HL-60 (cell line): ENCODE data around the gene COL13A1.

Experiments used
- DNase-seq, 2 experiments: peaks; one replicate each; pipeline ENCODE4 v3.0.0-alpha.2; 2010 to 2020; ENCODE audit warnings: low read depth in 1 of 2, low spot score in 1 of 2
- H3K27ac ChIP-seq: fragments of 250-450 bp; sonication (Bioruptor Pico); replicated peaks from 2 replicates; pipeline ENCODE4 v1.5.1; 2020; ENCODE audit warnings: mild to moderate bottlenecking, moderate library complexity
- H3K27me3 ChIP-seq: fragments of 250-450 bp; sonication (Bioruptor Pico); 2 replicates; pipeline ENCODE4 v1.5.1; 2021; ENCODE audit warnings: mild to moderate bottlenecking, moderate library complexity; ENCODE audit not compliant: insufficient read depth, poor library complexity, severe bottlenecking
- H3K4me3 ChIP-seq: replicated peaks from 2 replicates; pipeline ENCODE4 v1.5.1; 2011; ENCODE audit warnings: mild to moderate bottlenecking, control low read depth, low read length; ENCODE audit not compliant: insufficient read depth
- GABPA ChIP-seq: IDR thresholded peaks from 2 replicates; pipeline ENCODE4 v1.6.1; 2012; ENCODE audit warnings: low read depth
- POLR2AphosphoS5 ChIP-seq: IDR thresholded peaks from 2 replicates; pipeline ENCODE4 v1.6.1; 2012; ENCODE audit warnings: low read depth
- SPI1 ChIP-seq: IDR thresholded peaks from 2 replicates; pipeline ENCODE4 v1.6.1; 2012; ENCODE audit warnings: low read depth, mild to moderate bottlenecking, borderline replicate concordance
- TF ChIP-seq, protein P1 (sequence below): IDR thresholded peaks from one replicate; pipeline ENCODE4 v1.5.1; 2011; ENCODE audit warnings: low read length, control low read depth, inconsistent platforms; ENCODE audit not compliant: insufficient read depth
- TF ChIP-seq, protein P2 (sequence below): IDR thresholded peaks from 2 replicates; pipeline ENCODE4 v1.6.1; 2012; ENCODE audit warnings: low read depth; ENCODE audit not compliant: insufficient replicate concordance

The COL13A1 gene

DNA sequence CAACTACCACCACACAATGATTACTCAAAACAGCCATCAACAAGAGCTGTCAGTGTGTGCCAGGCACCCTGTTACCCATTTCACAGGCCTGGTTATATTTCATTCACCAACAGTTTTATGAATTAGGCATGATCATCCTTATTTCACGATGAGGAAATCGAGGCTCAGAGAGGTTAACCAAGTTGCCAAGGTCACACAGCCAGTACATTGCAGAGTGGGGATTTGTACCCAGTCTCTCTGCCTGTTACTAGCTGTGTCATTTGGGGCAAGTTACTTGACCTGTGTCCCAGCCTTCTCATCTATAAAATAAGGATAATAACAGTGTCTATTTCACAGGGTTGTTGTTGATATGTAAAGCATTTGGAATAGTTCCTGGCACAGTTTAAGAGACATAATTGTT lies 97.2 kb downstream of the COL13A1 start:
- no peak for DNase-seq
- Histone ChIP-seq H3K4me3 (no peak overlapping the region), H3K27me3 (no peaks in the 10 kb centered on the region), H3K27ac (no peak overlapping the region)
- TF ChIP-seq POLR2AphosphoS5 (no peak), SPI1 (no peak)
- TF ChIP-seq, protein P1, sequence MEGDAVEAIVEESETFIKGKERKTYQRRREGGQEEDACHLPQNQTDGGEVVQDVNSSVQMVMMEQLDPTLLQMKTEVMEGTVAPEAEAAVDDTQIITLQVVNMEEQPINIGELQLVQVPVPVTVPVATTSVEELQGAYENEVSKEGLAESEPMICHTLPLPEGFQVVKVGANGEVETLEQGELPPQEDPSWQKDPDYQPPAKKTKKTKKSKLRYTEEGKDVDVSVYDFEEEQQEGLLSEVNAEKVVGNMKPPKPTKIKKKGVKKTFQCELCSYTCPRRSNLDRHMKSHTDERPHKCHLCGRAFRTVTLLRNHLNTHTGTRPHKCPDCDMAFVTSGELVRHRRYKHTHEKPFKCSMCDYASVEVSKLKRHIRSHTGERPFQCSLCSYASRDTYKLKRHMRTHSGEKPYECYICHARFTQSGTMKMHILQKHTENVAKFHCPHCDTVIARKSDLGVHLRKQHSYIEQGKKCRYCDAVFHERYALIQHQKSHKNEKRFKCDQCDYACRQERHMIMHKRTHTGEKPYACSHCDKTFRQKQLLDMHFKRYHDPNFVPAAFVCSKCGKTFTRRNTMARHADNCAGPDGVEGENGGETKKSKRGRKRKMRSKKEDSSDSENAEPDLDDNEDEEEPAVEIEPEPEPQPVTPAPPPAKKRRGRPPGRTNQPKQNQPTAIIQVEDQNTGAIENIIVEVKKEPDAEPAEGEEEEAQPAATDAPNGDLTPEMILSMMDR, result no peak
- TF ChIP-seq, protein P2, sequence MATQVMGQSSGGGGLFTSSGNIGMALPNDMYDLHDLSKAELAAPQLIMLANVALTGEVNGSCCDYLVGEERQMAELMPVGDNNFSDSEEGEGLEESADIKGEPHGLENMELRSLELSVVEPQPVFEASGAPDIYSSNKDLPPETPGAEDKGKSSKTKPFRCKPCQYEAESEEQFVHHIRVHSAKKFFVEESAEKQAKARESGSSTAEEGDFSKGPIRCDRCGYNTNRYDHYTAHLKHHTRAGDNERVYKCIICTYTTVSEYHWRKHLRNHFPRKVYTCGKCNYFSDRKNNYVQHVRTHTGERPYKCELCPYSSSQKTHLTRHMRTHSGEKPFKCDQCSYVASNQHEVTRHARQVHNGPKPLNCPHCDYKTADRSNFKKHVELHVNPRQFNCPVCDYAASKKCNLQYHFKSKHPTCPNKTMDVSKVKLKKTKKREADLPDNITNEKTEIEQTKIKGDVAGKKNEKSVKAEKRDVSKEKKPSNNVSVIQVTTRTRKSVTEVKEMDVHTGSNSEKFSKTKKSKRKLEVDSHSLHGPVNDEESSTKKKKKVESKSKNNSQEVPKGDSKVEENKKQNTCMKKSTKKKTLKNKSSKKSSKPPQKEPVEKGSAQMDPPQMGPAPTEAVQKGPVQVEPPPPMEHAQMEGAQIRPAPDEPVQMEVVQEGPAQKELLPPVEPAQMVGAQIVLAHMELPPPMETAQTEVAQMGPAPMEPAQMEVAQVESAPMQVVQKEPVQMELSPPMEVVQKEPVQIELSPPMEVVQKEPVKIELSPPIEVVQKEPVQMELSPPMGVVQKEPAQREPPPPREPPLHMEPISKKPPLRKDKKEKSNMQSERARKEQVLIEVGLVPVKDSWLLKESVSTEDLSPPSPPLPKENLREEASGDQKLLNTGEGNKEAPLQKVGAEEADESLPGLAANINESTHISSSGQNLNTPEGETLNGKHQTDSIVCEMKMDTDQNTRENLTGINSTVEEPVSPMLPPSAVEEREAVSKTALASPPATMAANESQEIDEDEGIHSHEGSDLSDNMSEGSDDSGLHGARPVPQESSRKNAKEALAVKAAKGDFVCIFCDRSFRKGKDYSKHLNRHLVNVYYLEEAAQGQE, result no peak

DNA sequence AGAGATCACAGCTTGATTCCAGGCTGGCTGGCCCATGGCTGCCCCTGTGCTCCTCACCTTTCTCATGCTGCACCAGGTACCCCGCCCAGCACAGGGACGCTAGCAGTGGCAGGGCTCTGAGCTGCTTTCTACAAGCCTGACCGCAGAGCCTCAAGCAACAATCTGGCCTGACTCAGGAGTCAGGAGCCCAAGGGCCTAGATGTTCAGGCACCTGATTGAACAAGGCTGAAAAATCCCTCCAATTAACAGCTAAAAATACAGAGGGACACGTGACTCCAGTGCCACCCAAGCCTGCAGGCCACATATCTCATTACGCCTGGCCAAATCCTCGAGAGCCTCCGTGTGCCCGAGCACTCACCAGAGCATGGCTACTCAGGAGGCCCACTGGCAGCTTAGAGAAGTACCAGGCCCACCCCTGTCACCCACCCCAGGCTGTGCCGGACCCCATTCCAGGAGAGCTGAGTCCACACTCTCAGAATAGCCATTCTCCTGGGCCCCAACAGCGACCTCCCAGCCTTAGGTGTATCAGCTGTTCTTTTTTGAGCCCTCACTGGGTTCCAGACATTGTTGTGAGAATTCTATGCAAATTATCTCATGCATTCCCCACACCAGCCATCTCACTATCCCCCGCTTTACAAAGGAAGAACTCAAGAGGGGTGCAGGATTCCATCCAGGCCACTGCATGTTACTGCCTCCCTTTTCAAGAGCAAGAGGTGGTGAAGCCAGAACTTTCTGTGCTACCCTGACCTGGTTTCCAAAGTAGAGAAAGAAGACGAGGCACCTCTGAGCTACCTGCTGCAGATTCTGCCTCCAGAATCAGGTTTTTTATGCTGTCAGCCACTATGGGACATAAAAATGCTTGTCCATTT lies 98.3 kb downstream of the COL13A1 start:
- H3K4me3 ChIP-seq, result no peak overlapping the region
- no peak overlapping the region for H3K27ac ChIP-seq
- no peak for DNase-seq
- TF ChIP-seq, protein P1, result no peak
- TF ChIP-seq, protein P2, result no peak
- no peak for TF ChIP-seq GABPA
- TF ChIP-seq POLR2AphosphoS5, result no peak
- TF ChIP-seq SPI1, result no peak
- no peaks in the 10 kb centered on the region for H3K27me3 ChIP-seq

DNA sequence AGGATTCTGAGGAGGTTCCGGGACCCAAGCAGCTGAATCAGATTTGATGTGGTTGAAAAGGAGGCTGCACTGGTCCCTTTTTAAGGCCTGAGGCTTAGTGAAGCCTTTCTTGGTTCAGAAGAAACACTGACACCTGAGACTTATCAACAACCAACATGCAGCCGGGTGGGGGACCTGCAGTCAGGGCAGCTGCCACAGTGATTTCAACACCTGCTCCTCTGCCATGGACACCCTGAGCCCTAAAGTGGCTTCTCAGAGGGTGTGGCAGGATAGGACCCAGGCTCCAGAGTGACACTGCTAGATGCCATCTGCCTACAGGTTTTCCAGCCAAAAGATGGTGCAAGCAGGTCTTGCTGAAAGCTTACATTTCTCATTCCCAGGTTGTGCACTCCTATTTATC lies 99.3 kb downstream of the COL13A1 start:
- TF ChIP-seq SPI1 (no peak), POLR2AphosphoS5 (no peak), GABPA (no peak)
- TF ChIP-seq, protein P1, result no peak
- TF ChIP-seq, protein P2, result no peak
- Histone ChIP-seq H3K27me3 (no peaks in the 10 kb centered on the region), H3K27ac (no peak overlapping the region), H3K4me3 (no peak overlapping the region)
- no peak for DNase-seq
